ENCODE results near the gene OTOG.

Gene OTOG

DNA sequence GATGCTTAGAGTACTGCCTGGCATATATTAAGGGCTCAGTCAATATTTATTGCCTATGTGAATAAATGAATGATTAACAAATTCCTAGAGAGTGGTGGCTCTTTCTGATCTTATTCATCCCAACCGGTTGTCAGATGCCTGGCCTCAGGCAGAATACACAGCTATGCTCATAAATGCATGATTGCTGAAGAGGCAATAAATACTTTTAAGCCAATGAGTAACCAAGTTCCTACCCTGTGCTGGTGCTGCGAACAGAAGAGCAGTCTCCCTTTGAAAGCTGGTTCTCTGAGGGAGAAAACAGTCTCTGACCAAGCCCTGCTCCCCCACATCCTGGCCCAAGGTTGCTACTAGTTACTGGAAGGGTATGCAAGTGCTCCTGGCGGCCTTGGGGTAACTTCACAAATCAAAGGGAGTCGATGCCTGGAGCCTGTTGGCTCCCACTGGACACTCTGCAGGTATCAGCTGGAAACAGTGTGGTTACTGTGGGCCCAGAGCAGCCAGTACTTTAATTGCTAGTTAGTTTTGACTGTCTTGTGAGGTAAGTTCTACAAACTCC, 5.7 kb upstream of the OTOG start:
- no peak for DNase-seq

DNA sequence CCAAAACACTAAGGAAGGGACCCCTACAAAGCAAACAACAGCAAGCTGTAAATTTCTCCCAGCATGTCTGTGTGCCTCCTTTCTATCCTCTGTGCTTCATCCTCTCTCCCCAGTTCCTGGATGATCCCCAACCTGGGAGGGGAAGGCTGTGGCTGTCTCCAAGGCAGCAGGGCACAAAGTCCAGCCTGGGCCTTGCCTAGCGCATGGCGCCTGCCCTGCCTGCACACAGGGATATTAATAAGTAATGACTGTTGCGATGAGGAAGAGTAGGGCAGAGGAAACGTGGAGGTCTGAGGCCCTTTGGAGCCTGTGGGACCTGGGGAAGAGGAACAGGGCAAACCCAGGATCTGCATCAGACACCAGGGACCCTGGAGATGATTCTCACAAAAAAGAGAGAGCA, 4.8 kb upstream of the OTOG start:
- no peak for DNase-seq

DNA sequence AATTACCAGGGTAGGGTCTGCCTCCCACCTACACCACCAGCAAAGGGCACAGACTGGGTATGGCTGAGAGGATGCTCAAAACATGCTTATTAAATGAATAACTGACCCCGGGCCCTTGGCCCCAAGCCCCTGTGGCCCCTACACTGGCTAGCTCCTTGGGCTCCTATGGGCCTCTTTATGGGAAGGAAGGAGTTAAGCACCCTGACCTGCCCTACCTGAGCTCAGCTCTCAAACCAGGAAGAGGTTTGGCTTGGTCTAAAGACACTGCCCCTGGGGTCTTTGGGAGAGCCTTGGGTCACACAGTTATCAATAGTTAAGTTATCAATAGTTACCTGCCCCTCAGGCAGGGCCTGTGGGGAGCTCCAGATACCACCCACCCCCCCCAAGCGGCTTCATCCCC, 4.0 kb upstream of the OTOG start:
- no peak for DNase-seq

DNA sequence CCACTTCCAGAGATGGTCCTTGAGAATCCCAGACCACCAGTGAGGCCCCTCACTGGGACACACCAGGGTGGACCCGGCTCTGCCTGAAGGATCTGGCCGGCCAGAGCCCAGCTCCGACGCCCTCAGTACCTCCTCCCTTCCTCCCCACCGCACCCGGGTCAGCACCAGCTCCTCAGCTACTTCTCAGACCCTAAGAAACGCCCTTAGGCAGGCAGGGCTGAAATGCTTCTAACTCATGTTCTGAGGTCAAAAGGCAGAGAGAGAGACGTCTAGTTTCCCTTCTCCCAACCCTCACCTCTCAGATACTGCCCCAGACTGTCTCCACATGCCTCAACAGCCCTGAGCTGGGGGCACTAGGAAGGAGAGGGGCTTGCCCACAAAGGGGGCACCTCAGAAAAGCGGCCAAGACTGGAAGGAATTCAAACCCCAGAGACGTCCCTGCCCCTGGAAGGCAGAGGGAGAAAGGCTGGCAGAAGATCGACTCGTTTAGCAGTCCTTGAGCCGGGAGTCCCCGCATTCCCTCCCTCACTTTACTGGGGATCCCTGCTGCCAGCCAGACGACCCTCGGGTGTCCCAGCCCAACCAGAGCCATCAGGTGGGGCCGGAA, 3.4 kb upstream of the OTOG start:
- no peak for DNase-seq

DNA sequence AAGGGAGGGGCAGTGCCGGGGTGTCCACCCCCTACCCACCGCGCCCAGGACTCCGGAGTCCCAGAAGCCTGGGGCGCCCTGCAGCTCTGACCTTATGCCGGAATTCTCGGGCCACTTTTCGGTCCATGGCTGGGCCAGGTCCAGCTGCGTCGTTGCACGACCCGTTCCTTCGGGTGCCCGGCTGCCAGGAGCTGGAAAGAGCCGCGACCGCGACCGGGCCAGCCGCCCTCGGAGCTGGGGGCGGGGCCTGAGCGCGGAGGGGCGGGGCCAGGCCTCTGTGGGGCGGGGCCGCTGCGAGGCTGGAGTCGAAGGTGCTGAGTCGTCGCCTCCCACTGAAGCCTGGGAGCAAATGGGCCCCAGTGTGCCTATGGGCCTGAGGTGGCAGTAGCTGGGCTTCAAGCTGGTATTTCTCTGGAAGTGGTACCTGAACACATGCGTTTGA, 2.9 kb upstream of the OTOG start, which contains the start of gene USH1C:
Gene USH1C (minus strand): TSS at position 236 of the 442 bp plus-strand sequence. CDS start 109 bp downstream, at position 127.
- DNase-seq: no peak

DNA sequence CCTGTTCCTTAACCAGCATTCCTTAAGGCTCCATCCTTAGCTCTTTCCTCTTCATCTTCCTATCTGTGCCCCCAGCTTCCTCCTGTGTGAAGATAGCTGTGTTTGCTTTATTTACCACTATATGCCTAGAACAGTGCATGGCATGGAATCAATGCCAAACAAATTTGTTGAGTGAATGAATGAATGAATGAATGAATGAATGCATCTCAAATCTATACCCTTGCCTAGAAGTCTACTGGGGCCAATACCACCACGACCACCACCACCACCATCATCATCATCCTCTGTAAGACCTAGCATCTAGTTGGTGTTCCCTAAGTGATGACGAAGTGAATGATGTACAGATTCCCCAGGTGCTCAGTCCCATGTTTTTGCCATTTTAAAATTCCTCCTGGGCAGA, 819 bp upstream of the OTOG start:
- DNase-seq: no peak

DNA sequence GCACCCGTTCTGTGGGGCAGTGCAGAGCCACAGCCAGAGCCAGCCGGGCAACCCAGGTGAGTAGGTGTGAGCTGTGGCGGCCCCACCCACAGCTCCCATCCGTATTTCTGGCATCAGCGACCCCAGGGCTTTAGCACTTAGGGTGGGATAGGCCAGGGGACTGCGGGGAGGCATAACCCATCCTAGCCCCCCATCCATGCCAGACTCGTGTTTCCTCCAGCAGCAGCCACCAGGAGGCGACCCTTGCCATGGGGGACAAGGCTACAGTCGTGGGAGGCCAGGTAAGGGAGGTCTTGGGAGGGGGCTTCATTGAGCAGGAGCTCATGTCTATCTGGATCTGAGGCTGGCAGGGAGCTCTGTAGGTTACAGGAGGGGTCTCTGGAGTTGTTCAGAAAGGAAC, 873 bp downstream of the OTOG start:
- DNase-seq: no peak

DNA sequence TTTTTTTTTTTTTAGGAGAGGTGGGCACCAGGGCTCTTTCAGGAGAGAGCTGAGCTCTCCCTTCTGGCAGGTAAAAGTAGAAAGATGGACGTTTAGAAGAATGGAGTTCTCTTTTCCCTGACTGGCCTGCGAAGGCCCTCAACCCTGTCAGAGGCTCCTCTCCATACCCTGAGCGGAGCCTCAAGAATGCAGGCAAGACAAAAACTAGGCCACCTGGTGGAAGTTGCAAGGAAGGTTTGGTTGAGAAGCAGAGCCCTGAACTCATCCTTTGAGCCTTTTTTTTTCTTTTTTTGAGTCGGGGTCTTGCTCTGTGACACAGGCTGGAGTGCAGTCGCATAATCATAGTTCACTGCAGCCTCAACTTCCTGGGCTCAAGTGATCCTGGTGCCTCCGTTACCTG, 1.4 kb downstream of the OTOG start:
- no peak for DNase-seq

DNA sequence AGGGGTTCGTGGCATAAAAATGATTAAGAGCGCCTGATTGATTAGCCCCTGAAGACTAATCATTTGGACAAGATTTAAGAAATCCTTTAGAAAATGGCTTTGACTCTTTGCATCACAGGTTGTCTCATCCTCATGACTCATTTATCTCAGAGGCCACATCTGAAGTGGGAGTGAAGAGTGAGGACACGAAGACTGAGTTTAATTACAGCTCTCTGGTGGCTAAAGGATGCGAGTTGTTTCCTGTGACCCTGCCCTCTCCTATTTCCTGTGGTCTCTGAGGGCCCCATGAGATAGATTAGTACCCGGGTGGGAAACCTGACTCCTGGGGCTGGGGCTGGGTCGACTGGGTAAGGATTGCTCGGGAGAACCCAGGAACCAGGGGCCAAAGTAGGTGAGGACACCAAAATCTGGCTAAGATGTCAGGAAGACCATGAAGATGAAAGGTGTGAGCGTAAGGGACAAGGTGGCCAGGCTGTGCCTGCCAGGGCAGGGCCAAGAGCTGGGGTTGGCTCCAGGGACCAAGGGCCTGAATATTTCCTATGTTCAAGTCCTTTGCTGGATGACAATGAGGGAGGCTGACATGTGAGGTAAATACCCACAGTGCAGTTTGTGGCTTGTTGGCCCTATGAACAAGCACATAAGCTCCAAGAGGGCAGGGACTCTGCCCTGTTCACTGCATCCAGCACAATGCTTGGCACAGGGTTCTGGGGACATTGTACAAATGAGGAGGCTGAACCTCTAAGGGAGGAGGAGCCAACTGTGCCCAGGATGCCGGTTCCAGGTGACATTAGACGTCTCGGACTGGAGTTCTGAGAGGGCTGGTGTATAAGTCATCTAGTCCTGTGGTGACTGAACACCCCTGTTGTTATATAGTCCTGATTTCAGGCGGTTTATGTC, 3.6 kb downstream of the OTOG start:
- DNase-seq: no peak

DNA sequence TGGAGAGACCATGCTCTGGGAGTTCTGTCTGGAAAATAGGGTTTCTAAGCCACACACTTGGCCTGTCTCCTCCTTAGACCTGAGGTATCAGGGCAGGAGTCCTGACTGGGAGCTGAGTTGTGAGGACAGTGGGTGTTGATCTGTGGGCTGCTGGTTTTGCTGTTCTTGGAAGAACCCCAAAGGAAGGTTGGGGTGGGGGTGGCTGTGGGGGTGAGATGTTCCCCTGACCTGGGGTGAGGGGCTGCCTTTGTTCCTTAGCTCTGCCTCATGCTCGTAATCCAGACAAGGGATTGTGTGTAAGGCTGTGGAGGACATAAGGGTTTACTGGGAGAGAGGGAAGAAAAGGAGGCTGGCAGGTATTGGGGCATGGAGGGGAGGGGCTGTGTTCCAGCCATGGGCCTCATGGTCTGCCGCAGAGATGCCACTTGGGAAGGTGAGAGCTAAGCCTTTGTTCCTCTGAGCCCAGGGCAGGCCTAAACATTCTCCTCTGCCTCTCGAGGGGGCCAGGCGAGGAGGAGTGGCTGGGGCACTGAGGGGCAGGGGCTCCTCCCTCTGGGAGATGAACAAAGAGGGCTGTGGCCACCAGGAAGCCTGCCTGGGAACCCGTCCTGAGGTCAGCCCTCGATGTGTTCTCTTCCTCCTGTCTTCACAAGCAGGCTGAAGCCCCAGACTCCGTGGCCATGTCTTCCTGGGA, 4.4 kb downstream of the OTOG start:
- DNase-seq: no peak

DNA sequence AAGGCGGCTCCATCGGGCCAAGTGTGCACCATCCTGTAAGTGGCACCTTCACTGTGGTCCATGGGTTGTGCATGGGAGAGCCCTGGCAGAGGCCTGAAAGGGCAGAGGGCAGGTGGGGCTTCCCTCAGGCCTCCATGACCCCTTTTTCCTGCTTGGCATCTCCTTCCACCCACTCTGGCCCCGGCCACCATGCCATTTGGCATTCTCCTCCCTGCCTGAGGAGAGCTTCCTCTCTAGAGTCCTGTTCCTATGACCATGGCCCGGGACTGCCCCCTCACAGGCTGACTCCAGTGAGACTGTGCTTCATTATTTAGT, 4.9 kb downstream of the OTOG start:
- DNase-seq: no peak

DNA sequence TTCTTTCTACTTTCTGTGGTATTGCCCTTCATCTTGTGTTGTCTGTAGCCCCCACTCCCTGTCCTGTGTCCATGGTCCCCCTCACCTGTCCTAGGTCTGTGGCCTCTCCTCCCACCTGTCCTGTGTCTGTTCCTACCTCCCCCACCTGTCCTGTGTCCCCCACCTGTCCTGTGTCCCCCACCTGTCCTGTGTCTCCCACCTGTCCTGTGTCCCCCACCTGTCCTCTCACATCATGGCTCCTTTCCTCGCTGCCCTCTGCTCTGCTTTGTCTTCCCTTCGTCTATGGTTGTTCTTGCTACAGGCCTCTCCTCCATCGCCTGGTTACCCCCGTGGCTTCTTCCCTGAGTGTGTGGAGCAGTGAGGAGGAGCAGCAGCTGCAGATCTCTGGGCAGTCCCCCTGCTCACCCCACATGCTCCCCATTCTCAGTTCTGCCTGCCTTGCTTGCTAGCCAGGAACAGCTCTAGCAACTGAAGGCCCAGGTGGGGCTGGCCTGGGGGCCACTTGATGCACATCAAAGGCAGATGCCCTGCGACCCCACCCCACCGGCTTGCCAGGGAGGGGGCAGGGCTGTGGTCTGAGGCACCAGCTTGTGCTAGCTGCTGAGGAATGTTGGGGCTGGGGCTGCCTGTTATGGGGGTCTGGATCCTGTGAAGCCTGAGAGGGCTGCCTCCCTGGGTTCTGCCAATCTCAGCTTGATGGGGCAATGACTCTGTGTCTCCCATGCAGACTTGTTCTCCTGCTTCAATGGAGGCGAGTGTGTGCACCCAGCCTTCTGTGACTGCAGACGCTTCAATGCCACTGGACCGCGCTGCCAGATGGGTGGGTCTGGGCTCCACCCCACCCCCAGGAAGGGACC, 5.6 kb downstream of the OTOG start:
- DNase-seq: no peak

DNA sequence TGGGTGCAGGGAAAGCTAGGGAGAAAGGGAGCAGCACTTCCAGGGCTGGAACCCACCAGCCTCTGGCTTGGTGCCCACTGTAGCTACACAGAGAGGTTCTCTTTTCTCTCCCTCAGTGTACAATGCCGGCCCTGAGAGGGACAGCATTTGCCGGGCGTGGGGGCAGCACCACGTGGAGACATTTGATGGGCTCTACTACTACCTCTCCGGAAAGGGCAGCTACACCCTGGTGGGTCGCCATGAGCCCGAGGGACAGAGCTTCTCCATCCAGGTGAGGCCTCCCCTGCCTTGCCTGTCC, 6.1 kb downstream of the OTOG start:
- no peak for DNase-seq

DNA sequence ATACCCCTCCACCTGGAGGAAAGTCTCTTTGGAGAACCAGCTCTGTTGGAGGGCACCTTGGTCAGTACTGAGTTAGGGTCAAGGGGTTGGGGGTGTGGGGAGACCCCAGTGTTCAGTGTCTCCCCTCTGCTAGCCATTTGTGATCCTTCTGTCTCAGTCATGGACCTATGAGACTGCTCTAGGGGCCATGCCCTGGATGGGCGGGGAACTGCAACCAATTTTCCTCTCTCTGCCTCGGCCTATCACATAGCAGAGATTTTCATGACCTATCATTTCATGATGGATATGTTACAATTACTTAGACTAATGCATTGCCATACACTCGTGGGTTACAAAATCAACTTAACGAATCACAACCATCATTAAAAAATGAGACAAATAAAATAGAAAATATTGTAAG, 7.4 kb downstream of the OTOG start:
- no peak for DNase-seq

DNA sequence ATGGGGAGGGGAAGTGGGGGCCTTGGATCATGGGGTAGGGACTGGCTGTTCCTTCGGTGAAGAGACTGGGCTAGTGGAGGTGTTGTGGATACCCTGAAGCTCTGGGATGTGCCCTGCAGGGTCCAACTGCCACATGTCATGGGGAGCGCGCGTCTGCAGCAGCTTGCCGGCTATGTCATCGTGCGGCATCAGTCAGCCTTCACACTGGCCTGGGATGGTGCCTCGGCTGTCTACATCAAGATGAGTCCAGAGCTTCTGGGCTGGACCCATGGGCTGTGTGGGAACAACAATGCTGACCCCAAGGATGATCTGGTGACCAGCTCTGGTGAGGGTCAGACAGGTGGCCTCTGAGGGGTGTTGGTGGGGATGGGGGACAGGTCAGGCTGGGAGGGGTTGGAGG, 9.9 kb downstream of the OTOG start:
- DNase-seq: no peak

DNA sequence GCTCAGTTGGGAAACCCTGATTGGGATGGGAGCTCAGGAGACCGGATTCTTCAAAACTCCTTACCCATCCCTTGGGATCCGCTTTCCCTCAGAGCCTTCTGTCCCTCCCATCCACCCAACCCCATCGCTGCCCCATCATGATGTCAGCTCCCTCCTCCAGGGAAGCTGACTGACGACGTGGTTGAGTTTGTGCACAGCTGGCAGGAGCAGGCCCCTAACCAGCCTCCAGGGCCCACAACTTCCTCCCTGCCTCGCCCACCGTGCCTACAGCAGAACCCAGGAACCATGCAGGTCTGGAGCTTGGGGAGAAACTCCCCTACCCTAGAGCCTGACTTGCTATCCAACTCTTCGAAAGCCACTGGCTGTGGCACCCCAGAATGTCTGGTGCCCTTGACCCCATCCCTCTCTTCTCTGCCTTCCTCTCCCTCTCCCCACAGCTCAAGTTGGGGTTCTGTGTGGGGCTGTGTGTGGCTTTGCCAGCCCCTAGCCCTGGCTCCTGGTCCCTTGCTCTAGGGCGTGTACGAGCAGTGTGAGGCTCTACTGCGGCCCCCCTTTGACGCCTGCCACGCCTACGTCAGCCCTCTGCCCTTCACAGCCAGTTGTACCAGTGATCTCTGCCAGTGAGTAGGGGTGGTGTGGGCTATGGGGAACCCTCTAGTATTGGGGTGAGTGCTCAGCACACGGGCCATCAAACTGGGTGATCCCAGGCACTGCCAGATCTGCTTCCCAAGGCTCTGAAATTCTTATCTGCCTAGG, 11.1 kb downstream of the OTOG start:
- DNase-seq: no peak

DNA sequence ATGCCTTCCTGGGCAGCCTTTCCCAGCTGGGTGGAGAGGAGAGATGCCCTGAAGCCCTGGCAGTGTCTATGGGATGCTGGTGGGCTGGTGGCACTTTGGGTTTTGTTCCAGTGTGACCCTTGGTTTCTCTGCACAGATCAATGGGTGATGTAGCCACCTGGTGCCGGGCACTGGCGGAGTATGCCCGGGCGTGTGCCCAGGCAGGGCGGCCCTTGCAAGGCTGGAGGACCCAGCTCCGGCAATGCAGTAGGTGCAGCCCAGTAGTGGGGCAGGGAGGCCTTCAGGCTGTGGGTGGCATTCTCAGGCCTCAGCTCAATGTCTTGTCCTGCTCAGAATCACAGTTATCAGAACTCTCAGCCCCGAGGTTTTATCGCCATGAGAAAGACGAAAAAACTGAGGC, 11.9 kb downstream of the OTOG start:
- no peak for DNase-seq

DNA sequence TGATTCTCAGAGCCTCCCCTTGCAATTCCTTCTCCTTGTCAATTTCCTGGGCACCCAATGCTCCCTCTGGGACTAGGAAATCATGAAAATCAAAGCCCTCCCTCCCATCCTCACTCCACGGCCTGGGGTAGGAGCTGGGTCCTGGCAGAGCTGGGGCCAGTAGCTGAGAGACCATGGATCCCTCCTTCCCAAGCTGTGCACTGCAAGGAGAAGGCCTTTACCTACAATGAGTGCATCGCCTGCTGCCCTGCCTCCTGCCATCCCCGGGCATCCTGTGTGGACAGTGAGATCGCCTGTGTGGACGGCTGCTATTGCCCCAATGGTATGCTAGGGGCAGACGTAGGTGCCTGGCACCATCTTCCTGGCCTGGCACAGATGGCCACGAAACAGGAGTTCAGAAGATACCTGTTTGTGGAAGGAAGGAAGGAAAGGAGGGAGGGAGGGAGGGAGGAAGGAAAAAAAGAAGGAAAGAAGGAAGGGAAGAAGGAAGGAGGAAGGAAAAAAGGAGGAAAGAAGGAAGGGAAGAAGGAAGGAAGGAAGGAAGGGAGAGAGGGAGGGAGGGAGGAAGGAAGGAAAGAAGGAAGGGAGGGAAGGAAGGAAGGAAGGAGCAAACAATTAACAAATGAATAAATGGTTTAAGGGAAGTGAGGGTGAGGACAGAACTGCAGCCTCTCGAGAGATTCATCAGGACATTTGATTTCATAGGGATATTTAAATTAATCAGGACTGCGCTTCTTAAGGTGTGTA, 12.5 kb downstream of the OTOG start:
- no peak for DNase-seq

DNA sequence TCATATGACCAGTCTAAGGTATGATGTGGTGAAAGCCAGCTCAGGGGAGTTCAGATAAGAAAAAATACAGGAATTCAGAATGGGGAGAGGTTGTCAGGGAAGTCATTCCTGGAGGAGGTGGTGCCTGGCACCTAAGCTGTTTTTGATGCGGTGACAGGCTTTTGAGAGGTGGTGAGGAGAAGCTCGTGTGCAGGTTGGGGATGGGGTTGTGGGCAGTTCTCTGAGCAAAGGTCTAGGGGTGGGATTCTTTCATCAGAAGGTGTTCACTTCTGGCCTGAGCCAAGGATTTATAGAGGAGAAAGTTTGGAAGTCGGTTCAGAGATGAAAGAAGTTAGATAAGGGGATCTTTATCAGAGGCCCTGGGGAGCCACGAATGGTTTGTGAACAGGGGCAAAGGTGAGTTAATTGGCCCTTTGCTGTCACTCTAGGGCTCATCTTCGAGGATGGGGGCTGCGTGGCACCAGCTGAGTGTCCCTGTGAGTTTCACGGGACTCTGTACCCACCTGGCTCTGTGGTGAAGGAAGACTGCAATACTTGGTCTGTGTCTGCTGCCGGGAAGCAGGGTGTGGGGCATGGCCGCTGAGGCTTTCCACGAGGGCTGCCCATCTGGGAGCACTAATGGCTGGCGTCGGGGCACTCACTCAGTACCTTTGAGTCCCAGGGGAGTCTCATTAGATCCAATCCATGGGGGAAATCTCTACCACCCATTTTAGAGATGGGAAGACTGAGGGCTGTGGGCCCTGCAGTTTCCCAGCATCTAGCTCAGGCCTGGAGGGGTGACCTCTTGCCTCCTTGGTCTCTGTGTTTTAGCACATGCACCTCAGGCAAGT, 13.4 kb downstream of the OTOG start:
- no peak for DNase-seq

DNA sequence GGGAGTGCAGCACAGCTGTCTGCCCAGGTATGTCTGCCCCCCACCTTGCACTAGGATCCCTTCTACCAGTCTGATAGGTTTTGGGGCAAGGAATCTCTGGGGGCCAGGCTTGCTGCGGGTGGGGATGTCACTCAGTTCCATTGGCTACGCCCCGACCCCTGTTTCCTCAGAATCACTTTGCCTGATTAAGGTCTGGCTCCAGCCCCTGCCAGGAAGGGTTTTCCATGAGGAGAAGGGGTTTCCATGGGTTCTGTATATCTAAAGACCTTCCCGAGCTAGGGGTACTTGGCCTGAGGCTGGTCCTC, 14.0 kb downstream of the OTOG start:
- DNase-seq: no peak

DNA sequence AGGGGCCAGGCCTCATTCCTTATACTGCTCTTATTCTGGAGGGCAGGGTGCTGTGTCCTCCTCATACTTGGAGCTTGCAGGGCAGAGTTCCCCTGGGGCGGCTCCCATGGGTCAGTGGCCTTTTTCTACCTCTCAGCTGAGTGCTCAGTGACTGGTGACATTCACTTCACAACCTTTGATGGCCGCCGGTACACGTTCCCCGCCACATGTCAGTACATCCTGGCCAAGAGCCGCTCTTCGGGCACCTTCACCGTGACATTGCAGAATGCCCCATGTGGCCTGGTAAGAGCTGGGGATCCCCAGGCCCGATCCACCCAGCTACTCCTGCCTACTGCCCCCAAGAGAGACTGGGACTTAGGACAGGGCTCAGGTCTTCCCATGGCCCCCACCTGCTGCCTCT, 14.5 kb downstream of the OTOG start:
- no peak for DNase-seq
